ENCODE measurements around the gene GABBR2. TPM values are rescaled to one million over a fixed set of nuclear protein-coding genes. Genes with fewer than 3 reads are reported as not detected.

Gene GABBR2
- total and polyA plus RNA-seq, 2 experiments from 2014 or later, result 0.89 to 1.3 TPM

- TF ChIP-seq ZNF462 (CRISPR knock-in tag; IDR thresholded peaks at IDR 0.05), result no peak
- TF ChIP-seq STAT1 (IDR thresholded peaks at IDR 0.05; ENCODE audit: unreplicated experiment), result no peak
- TF ChIP-seq ZNF331 (CRISPR knock-in tag; IDR thresholded peaks at IDR 0.05; ENCODE audit: low read depth), result no peak
- no peak for TF ChIP-seq EZH2phosphoT487 (IDR thresholded peaks at IDR 0.05; ENCODE audit: unreplicated experiment)
- TF ChIP-seq JUNB (IDR thresholded peaks at IDR 0.05; ENCODE audit: unreplicated experiment), result no peak
- no peak for TF ChIP-seq ETS1 (IDR thresholded peaks at IDR 0.05)
- TF ChIP-seq, protein P1, sequence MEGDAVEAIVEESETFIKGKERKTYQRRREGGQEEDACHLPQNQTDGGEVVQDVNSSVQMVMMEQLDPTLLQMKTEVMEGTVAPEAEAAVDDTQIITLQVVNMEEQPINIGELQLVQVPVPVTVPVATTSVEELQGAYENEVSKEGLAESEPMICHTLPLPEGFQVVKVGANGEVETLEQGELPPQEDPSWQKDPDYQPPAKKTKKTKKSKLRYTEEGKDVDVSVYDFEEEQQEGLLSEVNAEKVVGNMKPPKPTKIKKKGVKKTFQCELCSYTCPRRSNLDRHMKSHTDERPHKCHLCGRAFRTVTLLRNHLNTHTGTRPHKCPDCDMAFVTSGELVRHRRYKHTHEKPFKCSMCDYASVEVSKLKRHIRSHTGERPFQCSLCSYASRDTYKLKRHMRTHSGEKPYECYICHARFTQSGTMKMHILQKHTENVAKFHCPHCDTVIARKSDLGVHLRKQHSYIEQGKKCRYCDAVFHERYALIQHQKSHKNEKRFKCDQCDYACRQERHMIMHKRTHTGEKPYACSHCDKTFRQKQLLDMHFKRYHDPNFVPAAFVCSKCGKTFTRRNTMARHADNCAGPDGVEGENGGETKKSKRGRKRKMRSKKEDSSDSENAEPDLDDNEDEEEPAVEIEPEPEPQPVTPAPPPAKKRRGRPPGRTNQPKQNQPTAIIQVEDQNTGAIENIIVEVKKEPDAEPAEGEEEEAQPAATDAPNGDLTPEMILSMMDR (conservative IDR thresholded peaks at IDR 0.05; ENCODE audit: low read depth in 2 of 2), result no peak
- TF ChIP-seq ZNF114 (CRISPR knock-in tag; IDR thresholded peaks at IDR 0.05), result no peak
- no peak for TF ChIP-seq EZH2 (IDR thresholded peaks at IDR 0.05; ENCODE audit: low read depth, unreplicated experiment)
- no peak for TF ChIP-seq POLR2AphosphoS5 (IDR thresholded peaks at IDR 0.05; ENCODE audit: low read depth)
- TF ChIP-seq, protein P2, sequence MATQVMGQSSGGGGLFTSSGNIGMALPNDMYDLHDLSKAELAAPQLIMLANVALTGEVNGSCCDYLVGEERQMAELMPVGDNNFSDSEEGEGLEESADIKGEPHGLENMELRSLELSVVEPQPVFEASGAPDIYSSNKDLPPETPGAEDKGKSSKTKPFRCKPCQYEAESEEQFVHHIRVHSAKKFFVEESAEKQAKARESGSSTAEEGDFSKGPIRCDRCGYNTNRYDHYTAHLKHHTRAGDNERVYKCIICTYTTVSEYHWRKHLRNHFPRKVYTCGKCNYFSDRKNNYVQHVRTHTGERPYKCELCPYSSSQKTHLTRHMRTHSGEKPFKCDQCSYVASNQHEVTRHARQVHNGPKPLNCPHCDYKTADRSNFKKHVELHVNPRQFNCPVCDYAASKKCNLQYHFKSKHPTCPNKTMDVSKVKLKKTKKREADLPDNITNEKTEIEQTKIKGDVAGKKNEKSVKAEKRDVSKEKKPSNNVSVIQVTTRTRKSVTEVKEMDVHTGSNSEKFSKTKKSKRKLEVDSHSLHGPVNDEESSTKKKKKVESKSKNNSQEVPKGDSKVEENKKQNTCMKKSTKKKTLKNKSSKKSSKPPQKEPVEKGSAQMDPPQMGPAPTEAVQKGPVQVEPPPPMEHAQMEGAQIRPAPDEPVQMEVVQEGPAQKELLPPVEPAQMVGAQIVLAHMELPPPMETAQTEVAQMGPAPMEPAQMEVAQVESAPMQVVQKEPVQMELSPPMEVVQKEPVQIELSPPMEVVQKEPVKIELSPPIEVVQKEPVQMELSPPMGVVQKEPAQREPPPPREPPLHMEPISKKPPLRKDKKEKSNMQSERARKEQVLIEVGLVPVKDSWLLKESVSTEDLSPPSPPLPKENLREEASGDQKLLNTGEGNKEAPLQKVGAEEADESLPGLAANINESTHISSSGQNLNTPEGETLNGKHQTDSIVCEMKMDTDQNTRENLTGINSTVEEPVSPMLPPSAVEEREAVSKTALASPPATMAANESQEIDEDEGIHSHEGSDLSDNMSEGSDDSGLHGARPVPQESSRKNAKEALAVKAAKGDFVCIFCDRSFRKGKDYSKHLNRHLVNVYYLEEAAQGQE (IDR thresholded peaks at IDR 0.05; ENCODE audit: unreplicated experiment), result no peak
- TF ChIP-seq NANOG (IDR thresholded peaks at IDR 0.05; ENCODE audit: borderline replicate concordance), result no peak
- no peak for TF ChIP-seq CREB1 (CRISPR knock-in tag; IDR thresholded peaks at IDR 0.05; ENCODE audit: low read depth)
- no peaks in the 10 kb centered on the region for H3K27me3 ChIP-seq (ENCODE audit: insufficient read depth)
- H3K4me3 ChIP-seq, result no peak overlapping the region
- Mint-ChIP-seq H3K27me3 (ENCODE audit: insufficient read depth, low read depth, poor library complexity) (peaks cover 4% of the 10 kb centered on the region), H3K27ac (no peak overlapping the region), H3K36me3 (ENCODE audit: low read depth) (no peaks in the 10 kb centered on the region), H3K9me3 (no peaks in the 10 kb centered on the region), H3K4me3 (no peak overlapping the region), H3K4me1 (no peaks in the 10 kb centered on the region; the same call in 2 of the 3 replicates)
- no peaks in the 10 kb centered on the region for H3F3A ChIP-seq (replicated peaks; ENCODE audit: low read depth)
- H3K79me2 ChIP-seq (replicated peaks; ENCODE audit: insufficient read depth), result no peaks in the 10 kb centered on the region
- H3K4me2 ChIP-seq, result no peak overlapping the region
- H3K4me1 ChIP-seq (ENCODE audit: insufficient read depth), result no peaks in the 10 kb centered on the region
- ATAC-seq, result no peak
- no peak overlapping the region for H3K27ac ChIP-seq (ENCODE audit: low read depth)
- H2AFZ ChIP-seq, result no peak overlapping the region
- no peaks in the 10 kb centered on the region for H3K36me3 ChIP-seq (ENCODE audit: insufficient read depth)
- DNase-seq (ENCODE audit: low spot score), result no peak
- no peaks in the 10 kb centered on the region for H4K20me1 ChIP-seq (replicated peaks; ENCODE audit: insufficient read depth)
- H3K9me2 ChIP-seq (ENCODE audit: insufficient read depth), result no peaks in the 10 kb centered on the region
These were observed 127.8 kb downstream of the GABBR2 start for GRCh38 chr9:98580956-98581355.

All from GM23338 (cell line).